A549 (cell line): ENCODE data around the gene ARAP1.

Source experiments
- CHD2 ChIP-seq: fragments of 150-350 bp; IDR thresholded peaks from 2 replicates; pipeline ENCODE4 v1.6.1; 2014; ENCODE audit warnings: low read length; ENCODE audit not compliant: partially characterized antibody
- CTCF ChIP-seq: fragments of >200 bp; sonication (Bioruptor Twin); formaldehyde crosslinking; IDR thresholded peaks from 3 replicates; pipeline ENCODE4 v1.5.1; 2016
- NR3C1 ChIP-seq: fragments of >200 bp; sonication (Bioruptor Twin); formaldehyde crosslinking; IDR thresholded peaks from 3 replicates; pipeline ENCODE4 v1.6.1; 2017
- RFX5 ChIP-seq: fragments of 450-650 bp; IDR thresholded peaks from 2 replicates; pipeline ENCODE4 v1.7.1; 2014; ENCODE audit warnings: antibody characterized with exemption, mild to moderate bottlenecking, moderate library complexity

GRCh38 chr11:72692498-72693237 is 59.5 kb downstream of the ARAP1 start:
- TF ChIP-seq CHD2 (no peak), CTCF (no peak), RFX5 (no peak), NR3C1 (no peak)
